ENCODE data around the gene MAGEC2. TPM values are rescaled to one million over a fixed set of nuclear protein-coding genes. Genes with fewer than 3 reads are reported as not detected.

The MAGEC2 gene
- total RNA-seq, 1 donor from 2014 or later = not detected

DNA sequence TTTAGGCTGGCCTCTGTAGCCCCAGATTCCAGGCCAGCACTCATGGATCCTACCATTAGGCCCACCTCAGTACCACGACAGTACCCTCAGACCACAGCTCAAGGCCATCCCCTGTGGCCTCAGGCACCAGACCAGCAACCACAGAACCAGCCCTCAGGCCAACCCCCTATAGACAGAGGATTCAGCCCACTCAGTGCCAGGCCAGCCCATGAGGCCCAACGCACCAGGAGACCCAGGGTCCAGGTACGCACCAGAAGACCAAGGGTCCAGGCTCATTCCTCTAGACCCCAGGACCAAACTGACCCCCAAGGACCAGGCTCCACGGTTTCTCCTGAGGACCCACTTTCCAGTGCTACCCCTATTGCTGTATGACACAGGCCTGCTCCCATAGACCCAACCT is 39.5 kb upstream of the MAGEC2 start:
- Mint-ChIP-seq H3K4me1 (ENCODE audit: unreplicated experiment) (no peaks in the 10 kb centered on the region), H3K9me3 (no peaks in the 10 kb centered on the region), H3K27ac (no peak overlapping the region), H3K27me3 (no peaks in the 10 kb centered on the region), H3K4me3 (no peak overlapping the region), H3K36me3 (no peaks in the 10 kb centered on the region)
- TF ChIP-seq CTCF (conservative IDR thresholded peaks at IDR 0.05) = no peak
- no peak for DNase-seq (ENCODE audit: extremely low spot score, unreplicated experiment)

DNA sequence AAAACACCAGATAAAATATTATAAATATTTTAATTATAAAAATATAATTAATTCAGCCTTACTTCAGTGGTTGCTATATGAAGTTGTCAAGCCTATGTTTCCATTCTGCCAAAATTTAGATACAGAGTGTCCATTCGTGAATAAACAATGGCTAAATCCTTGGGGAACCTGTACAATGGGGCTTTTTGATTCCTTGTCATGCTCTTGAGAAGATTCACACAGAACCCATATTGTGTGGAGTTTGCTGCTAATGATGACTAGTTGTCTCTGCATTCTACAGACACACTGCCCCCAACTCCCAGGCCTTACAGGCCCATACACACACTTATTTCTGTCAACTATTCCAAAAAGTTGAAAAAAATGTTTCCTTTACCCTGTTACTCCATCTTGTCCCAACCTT is 33.4 kb upstream of the MAGEC2 start:
- no peaks in the 10 kb centered on the region for H3K36me3 Mint-ChIP-seq
- no peak for DNase-seq (ENCODE audit: extremely low spot score, unreplicated experiment)
- H3K27me3 Mint-ChIP-seq = no peaks in the 10 kb centered on the region
- no peak overlapping the region for H3K27ac Mint-ChIP-seq
- no peaks in the 10 kb centered on the region for H3K4me1 Mint-ChIP-seq (ENCODE audit: unreplicated experiment)
- no peaks in the 10 kb centered on the region for H3K9me3 Mint-ChIP-seq
- no peak for TF ChIP-seq CTCF (conservative IDR thresholded peaks at IDR 0.05)
- no peak overlapping the region for H3K4me3 Mint-ChIP-seq

- no peak for TF ChIP-seq CTCF (conservative IDR thresholded peaks at IDR 0.05)
- Mint-ChIP-seq H3K27me3 (no peaks in the 10 kb centered on the region), H3K4me3 (no peak overlapping the region), H3K36me3 (no peaks in the 10 kb centered on the region), H3K9me3 (no peaks in the 10 kb centered on the region), H3K27ac (no peak overlapping the region), H3K4me1 (ENCODE audit: unreplicated experiment) (no peaks in the 10 kb centered on the region)
- DNase-seq (ENCODE audit: extremely low spot score, unreplicated experiment) = no peak
These were observed 28.3 kb upstream of the MAGEC2 start for GRCh38 chrX:142233400-142233799.

DNA sequence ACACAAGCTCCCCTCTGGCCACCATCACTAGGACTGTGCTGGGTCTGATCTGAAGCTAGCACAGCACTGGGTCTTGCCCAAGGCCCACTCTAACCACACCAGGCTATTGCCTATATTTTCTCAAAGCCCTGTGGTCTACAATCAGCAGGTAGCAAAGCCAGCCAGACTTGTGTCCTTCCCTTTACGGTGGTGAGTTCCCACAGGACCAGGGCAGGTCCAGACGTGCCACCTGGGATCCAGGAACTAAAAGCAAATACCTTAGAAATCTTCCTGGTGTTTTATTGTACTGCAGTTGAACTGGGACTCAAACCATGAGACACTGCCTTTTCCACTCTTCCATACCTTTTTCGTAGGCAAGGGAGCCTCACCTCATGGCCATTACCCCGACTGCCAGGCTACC is 9.0 kb upstream of the MAGEC2 start:
- Mint-ChIP-seq H3K27ac (no peak overlapping the region), H3K4me1 (ENCODE audit: unreplicated experiment) (no peaks in the 10 kb centered on the region), H3K4me3 (no peak overlapping the region), H3K36me3 (no peaks in the 10 kb centered on the region), H3K27me3 (no peaks in the 10 kb centered on the region), H3K9me3 (no peaks in the 10 kb centered on the region)
- no peak for DNase-seq (ENCODE audit: extremely low spot score, unreplicated experiment)
- TF ChIP-seq CTCF (conservative IDR thresholded peaks at IDR 0.05) = no peak

DNA sequence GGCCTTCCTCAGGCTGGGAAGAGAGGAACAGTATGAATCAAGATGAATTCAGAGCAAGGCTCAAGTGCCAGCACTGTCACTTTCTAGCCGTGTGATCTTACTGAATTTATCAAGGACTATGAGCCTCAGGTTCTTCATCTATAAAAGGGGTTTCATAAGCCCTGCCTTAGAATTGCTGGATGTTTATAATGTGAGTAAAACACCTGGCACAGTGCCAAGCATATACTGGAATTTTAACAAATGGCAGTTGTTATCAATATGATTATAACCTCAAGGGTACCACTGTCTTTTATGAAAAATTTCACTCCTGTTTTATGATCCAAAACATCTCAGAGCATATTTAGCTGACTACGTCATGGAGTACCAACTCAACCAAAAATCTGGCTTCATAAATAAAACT is 4.0 kb downstream of the MAGEC2 start:
- Mint-ChIP-seq H3K4me3 (no peak overlapping the region), H3K4me1 (ENCODE audit: unreplicated experiment) (no peaks in the 10 kb centered on the region), H3K27me3 (no peaks in the 10 kb centered on the region), H3K36me3 (no peaks in the 10 kb centered on the region), H3K9me3 (peaks cover 4% of the 10 kb centered on the region), H3K27ac (no peak overlapping the region)
- no peak for TF ChIP-seq CTCF (conservative IDR thresholded peaks at IDR 0.05)
- DNase-seq (ENCODE audit: extremely low spot score, unreplicated experiment) = no peak

- H3K27me3 Mint-ChIP-seq = no peaks in the 10 kb centered on the region
- no peaks in the 10 kb centered on the region for H3K9me3 Mint-ChIP-seq
These were observed 19.0 kb downstream of the MAGEC2 start for GRCh38 chrX:142186103-142186502.

More at GRCh38 chrX:142186103-142186502, 19.0 kb downstream of the MAGEC2 start:
- no peak for DNase-seq (ENCODE audit: extremely low spot score, unreplicated experiment)
- no peak overlapping the region for H3K4me3 Mint-ChIP-seq
- no peaks in the 10 kb centered on the region for H3K36me3 Mint-ChIP-seq
- H3K4me1 Mint-ChIP-seq (ENCODE audit: unreplicated experiment) = no peaks in the 10 kb centered on the region
- no peak for TF ChIP-seq CTCF (conservative IDR thresholded peaks at IDR 0.05)
- H3K27ac Mint-ChIP-seq = no peak overlapping the region
